Neural cell (in vitro differentiated cells): ENCODE results near the gene YTHDF2. TPM values are rescaled to one million over a fixed set of nuclear protein-coding genes. Genes with fewer than 3 reads are reported as not detected.

Source experiments
- H2AFZ ChIP-seq: fragments of 200-600, 300-800 bp; sonication (generic), shearing (Covaris generic); 2 replicates; pipeline ENCODE4 v1.6.0; 2014; ENCODE audit warnings: low read depth, mild to moderate bottlenecking, antibody characterized with exemption, low read length, moderate library complexity
- H3F3A ChIP-seq: fragments of 200-600 bp; shearing (Covaris generic); 2 replicates; pipeline ENCODE4 v1.6.1; 2016; ENCODE audit warnings: mild to moderate bottlenecking, moderate library complexity, mixed read lengths, antibody characterized with exemption, low read length; ENCODE audit not compliant: insufficient read depth, poor library complexity, severe bottlenecking
- H3K27ac ChIP-seq: fragments of 200-600, 300-800 bp; sonication (generic), shearing (Covaris generic); 2 replicates; pipeline ENCODE4 v1.5.1; 2014; ENCODE audit warnings: mild to moderate bottlenecking, low read length, moderate library complexity
- H3K27me3 ChIP-seq: fragments of 300-800, 200-600 bp; sonication (generic), shearing (Covaris generic); 2 replicates; pipeline ENCODE4 v1.6.0; 2014; ENCODE audit warnings: mild to moderate bottlenecking, low read depth, low read length, moderate library complexity; ENCODE audit not compliant: insufficient read depth
- H3K36me3 ChIP-seq: fragments of 300-800, 200-600 bp; sonication (generic), shearing (Covaris generic); 2 replicates; pipeline ENCODE4 v1.5.1; 2014; ENCODE audit warnings: mild to moderate bottlenecking, antibody characterized with exemption, low read length, moderate library complexity; ENCODE audit not compliant: insufficient read depth
- H3K4me2 ChIP-seq: fragments of 300-800, 200-600 bp; sonication (generic), shearing (Covaris generic); 2 replicates; pipeline ENCODE4 v1.6.0; 2014; ENCODE audit warnings: mild to moderate bottlenecking, low read length
- H3K4me3 ChIP-seq: fragments of 300-800, 200-600 bp; sonication (generic), shearing (Covaris generic); 2 replicates; pipeline ENCODE4 v1.5.1; 2014; ENCODE audit warnings: mild to moderate bottlenecking, low read length, moderate library complexity
- H3K79me2 ChIP-seq: fragments of 200-600 bp; shearing (Covaris generic); replicated peaks from 2 replicates; pipeline ENCODE4 v1.6.0; 2014; ENCODE audit warnings: mild to moderate bottlenecking, low read length, moderate library complexity; ENCODE audit not compliant: insufficient read depth
- H3K9ac ChIP-seq: fragments of 300-800, 200-600 bp; sonication (generic), shearing (Covaris generic); 2 replicates; pipeline ENCODE4 v1.6.1; 2016; ENCODE audit warnings: mild to moderate bottlenecking, low read length, mixed read lengths
- H3K9me2 ChIP-seq: fragments of 200-600 bp; shearing (Covaris generic); 2 replicates; pipeline ENCODE4 v1.6.1; 2016; ENCODE audit warnings: mild to moderate bottlenecking, low read length, mixed read lengths; ENCODE audit not compliant: insufficient read depth
- H3K9me3 ChIP-seq: fragments of 200-600, 300-800 bp; sonication (generic), shearing (Covaris generic); 2 replicates; pipeline ENCODE4 v1.6.1; 2016; ENCODE audit warnings: mild to moderate bottlenecking, mixed run types, low read length, moderate library complexity, mixed read lengths
- H4K20me1 ChIP-seq: fragments of 200-600 bp; shearing (Covaris generic); 2 replicates; pipeline ENCODE4 v1.6.1; 2016; ENCODE audit warnings: mild to moderate bottlenecking, mixed run types; ENCODE audit not compliant: insufficient read depth
- EP300 ChIP-seq: fragments of 450-650 bp; conservative IDR thresholded peaks from 2 replicates; pipeline ENCODE4 v1.6.1; 2014; ENCODE audit warnings: antibody characterized with exemption, mild to moderate bottlenecking, moderate library complexity; ENCODE audit not compliant: poor library complexity, severe bottlenecking
- EZH2 ChIP-seq: fragments of 200-600, 300-800 bp; shearing (Covaris generic), sonication (generic); IDR thresholded peaks from 2 replicates; pipeline ENCODE4 v1.6.1; 2014; ENCODE audit warnings: antibody characterized with exemption, low read length, borderline replicate concordance, mild to moderate bottlenecking; ENCODE audit not compliant: insufficient read depth, poor library complexity, severe bottlenecking
- MXI1 ChIP-seq: fragments of 450-650 bp; conservative IDR thresholded peaks from 2 replicates; pipeline ENCODE4 v1.6.1; 2014; ENCODE audit warnings: antibody characterized with exemption, mild to moderate bottlenecking; ENCODE audit not compliant: poor library complexity, severe bottlenecking
- POLR2AphosphoS5 ChIP-seq: IDR thresholded peaks from 2 replicates; pipeline ENCODE4 v1.6.1; 2012
- RAD21 ChIP-seq: fragments of 450-650 bp; conservative IDR thresholded peaks from 2 replicates; pipeline ENCODE4 v1.6.1; 2014; ENCODE audit warnings: antibody characterized with exemption, mild to moderate bottlenecking, moderate library complexity
- SMC3 ChIP-seq: fragments of 450-650 bp; conservative IDR thresholded peaks from 2 replicates; pipeline ENCODE4 v1.6.1; 2014; ENCODE audit warnings: antibody characterized with exemption, mild to moderate bottlenecking, moderate library complexity; ENCODE audit not compliant: poor library complexity
- TAF1 ChIP-seq: IDR thresholded peaks from 2 replicates; pipeline ENCODE4 v1.6.1; 2012; ENCODE audit warnings: low read depth
- polyA plus RNA-seq: library from polyadenylated mRNA; depleted of rRNA; stranded (reverse); fragments of >200 nt; gene quantifications from 2 replicates; pipeline ENCODE4 v1.2.3, GENCODE V29; 2014
- TF ChIP-seq, protein P1 (sequence below): fragments of 450-650 bp; IDR thresholded peaks from 2 replicates; pipeline ENCODE4 v1.5.1; 2014; ENCODE audit warnings: antibody characterized with exemption, mild to moderate bottlenecking, moderate library complexity; ENCODE audit not compliant: poor library complexity, severe bottlenecking
- TF ChIP-seq, protein P2 (sequence below): IDR thresholded peaks from 2 replicates; pipeline ENCODE4 v1.6.1; 2012; ENCODE audit warnings: borderline replicate concordance

The YTHDF2 gene
- polyA plus RNA-seq, 1 donor from 2014 or later: 90.2 TPM

DNA sequence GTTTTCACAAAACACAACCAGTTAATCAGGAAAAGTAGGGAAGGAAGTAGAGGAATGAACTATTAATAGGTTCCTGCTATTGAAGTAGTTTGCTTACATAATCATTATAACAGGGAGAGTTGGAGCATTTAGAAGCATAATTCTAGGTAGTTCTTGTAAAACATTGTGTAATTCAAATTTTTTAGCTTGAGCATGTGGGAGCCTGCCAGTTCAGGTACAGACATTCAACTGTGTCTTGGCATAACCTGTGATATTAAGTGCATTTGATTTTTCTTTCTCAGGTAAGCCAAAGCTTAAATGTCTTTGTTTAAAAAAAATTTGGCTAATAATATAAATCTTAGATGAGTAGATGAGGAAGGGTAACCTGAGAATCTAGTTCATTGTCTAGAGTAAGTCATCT lies 3.4 kb downstream of the YTHDF2 start:
- H3K9ac ChIP-seq: no peak overlapping the region
- peaks cover 10% of the 10 kb centered on the region for H4K20me1 ChIP-seq
- peaks cover 81% of the 10 kb centered on the region for H3K79me2 ChIP-seq
- H3K4me2 ChIP-seq: no peak overlapping the region
- H3K27me3 ChIP-seq: no peaks in the 10 kb centered on the region
- no peak overlapping the region for H2AFZ ChIP-seq
- no peak overlapping the region for H3K27ac ChIP-seq
- TF ChIP-seq, protein P1, sequence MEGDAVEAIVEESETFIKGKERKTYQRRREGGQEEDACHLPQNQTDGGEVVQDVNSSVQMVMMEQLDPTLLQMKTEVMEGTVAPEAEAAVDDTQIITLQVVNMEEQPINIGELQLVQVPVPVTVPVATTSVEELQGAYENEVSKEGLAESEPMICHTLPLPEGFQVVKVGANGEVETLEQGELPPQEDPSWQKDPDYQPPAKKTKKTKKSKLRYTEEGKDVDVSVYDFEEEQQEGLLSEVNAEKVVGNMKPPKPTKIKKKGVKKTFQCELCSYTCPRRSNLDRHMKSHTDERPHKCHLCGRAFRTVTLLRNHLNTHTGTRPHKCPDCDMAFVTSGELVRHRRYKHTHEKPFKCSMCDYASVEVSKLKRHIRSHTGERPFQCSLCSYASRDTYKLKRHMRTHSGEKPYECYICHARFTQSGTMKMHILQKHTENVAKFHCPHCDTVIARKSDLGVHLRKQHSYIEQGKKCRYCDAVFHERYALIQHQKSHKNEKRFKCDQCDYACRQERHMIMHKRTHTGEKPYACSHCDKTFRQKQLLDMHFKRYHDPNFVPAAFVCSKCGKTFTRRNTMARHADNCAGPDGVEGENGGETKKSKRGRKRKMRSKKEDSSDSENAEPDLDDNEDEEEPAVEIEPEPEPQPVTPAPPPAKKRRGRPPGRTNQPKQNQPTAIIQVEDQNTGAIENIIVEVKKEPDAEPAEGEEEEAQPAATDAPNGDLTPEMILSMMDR: no peak
- no peak for TF ChIP-seq EZH2
- no peak for TF ChIP-seq RAD21
- no peak for TF ChIP-seq POLR2AphosphoS5
- no peak for TF ChIP-seq MXI1
- TF ChIP-seq EP300: no peak
- no peak for TF ChIP-seq TAF1
- TF ChIP-seq, protein P2, sequence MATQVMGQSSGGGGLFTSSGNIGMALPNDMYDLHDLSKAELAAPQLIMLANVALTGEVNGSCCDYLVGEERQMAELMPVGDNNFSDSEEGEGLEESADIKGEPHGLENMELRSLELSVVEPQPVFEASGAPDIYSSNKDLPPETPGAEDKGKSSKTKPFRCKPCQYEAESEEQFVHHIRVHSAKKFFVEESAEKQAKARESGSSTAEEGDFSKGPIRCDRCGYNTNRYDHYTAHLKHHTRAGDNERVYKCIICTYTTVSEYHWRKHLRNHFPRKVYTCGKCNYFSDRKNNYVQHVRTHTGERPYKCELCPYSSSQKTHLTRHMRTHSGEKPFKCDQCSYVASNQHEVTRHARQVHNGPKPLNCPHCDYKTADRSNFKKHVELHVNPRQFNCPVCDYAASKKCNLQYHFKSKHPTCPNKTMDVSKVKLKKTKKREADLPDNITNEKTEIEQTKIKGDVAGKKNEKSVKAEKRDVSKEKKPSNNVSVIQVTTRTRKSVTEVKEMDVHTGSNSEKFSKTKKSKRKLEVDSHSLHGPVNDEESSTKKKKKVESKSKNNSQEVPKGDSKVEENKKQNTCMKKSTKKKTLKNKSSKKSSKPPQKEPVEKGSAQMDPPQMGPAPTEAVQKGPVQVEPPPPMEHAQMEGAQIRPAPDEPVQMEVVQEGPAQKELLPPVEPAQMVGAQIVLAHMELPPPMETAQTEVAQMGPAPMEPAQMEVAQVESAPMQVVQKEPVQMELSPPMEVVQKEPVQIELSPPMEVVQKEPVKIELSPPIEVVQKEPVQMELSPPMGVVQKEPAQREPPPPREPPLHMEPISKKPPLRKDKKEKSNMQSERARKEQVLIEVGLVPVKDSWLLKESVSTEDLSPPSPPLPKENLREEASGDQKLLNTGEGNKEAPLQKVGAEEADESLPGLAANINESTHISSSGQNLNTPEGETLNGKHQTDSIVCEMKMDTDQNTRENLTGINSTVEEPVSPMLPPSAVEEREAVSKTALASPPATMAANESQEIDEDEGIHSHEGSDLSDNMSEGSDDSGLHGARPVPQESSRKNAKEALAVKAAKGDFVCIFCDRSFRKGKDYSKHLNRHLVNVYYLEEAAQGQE: no peak
- no peak for TF ChIP-seq SMC3
- no peaks in the 10 kb centered on the region for H3K9me3 ChIP-seq
- no peaks in the 10 kb centered on the region for H3K9me2 ChIP-seq
- no peaks in the 10 kb centered on the region for H3F3A ChIP-seq
- no peaks in the 10 kb centered on the region for H3K36me3 ChIP-seq
- peak overlapping the region; percentile 40 for H3K4me3 ChIP-seq

DNA sequence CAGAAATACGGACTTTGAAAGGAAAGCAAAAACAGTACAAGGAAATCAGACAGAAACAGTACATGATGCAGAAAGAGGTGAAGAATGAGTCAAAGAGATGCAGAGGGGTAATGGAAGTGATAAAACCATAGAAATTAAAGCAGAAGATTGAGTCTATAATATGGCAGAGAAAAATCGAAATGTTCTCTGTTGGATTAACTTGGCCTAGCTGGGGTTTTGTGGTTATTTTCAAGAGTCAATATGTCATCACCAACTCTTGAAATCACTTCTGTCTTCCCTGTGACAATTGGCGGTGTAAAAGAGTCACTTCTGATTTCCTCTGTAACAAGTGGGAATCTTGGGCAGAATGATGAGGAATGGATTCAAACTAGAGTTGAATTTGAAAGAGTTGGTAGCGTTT lies 7.4 kb downstream of the YTHDF2 start:
- Histone ChIP-seq H3K36me3 (no peaks in the 10 kb centered on the region), H3K9ac (no peak overlapping the region), H3F3A (no peaks in the 10 kb centered on the region), H2AFZ (no peak overlapping the region), H3K27me3 (no peaks in the 10 kb centered on the region), H3K9me2 (no peaks in the 10 kb centered on the region), H3K4me3 (peak overlapping the region; percentile 51), H3K79me2 (peaks cover 98% of the 10 kb centered on the region), H4K20me1 (peaks cover 27% of the 10 kb centered on the region), H3K9me3 (no peaks in the 10 kb centered on the region), H3K4me2 (peak overlapping the region; percentile 44), H3K27ac (no peak overlapping the region)
- TF ChIP-seq, protein P1: no peak
- TF ChIP-seq RAD21 (no peak), EP300 (no peak), TAF1 (no peak), SMC3 (no peak), POLR2AphosphoS5 (no peak), MXI1 (no peak), EZH2 (no peak)
- TF ChIP-seq, protein P2: no peak
